HG03095 (cell line): ENCODE results near the gene SH2D3A.
"Not testable (repeated sequence)": the region's sequence is repeated elsewhere in the genome, so short reads cannot be mapped to it uniquely, and the experiment has no call there.

Experiments used
- ATAC-seq: cut with Tn5 transposase; IDR thresholded peaks from one replicate; pipeline ENCODE4 v1.9.1; 2021; ENCODE audit warnings: moderate library complexity; ENCODE audit not compliant: unreplicated experiment

SH2D3A gene

DNA sequence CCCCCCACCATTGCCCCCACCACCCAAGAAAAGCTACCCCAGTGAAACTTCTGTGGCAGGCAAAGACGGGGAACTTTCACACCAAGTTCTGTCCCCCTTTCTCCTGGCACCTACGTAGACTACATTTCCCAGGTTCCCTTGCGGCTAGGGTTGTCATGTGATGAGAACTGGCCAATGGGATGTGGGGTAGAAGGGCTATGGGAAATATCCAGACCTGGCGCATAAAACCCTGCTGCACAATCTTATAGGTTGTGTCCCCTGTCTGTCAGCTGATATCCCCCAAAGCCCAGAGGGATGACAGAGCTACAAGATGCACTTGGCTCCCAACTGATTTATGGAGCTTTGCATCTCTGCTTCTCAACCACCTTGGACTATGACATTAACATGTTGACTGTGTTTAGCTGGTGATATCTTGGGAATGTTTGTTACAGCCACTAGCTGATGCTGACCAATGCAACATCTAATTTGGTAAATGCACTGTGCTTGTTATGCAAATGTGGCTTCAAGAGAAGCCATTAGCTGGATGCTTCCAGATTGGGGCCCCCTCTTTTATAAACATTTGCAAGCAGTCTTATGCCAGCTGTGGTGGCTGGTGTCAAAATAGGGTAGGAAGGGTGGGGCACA lies 6.1 kb downstream of the SH2D3A start:
- no peak for ATAC-seq

DNA sequence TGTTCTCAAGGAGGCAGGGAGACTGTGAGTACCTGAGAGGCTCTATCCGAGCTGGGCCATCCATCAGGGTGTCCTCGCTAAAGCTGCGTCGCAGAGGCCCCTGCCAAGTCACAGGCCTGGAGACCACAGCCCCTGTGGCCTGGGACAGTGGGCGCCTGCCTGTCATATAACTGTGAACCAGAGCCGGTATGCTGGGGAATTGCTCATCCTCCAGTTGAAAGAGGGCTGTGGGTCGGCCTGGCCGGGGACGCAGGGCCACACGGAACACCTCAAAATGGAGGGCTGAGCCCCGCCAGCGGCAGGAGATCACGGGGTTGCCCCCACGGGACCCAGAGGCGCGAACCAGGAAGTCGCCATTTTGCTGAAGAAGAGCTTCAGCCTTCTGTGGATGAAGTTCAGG lies 6.6 kb downstream of the SH2D3A start:
- ATAC-seq: no peak

DNA sequence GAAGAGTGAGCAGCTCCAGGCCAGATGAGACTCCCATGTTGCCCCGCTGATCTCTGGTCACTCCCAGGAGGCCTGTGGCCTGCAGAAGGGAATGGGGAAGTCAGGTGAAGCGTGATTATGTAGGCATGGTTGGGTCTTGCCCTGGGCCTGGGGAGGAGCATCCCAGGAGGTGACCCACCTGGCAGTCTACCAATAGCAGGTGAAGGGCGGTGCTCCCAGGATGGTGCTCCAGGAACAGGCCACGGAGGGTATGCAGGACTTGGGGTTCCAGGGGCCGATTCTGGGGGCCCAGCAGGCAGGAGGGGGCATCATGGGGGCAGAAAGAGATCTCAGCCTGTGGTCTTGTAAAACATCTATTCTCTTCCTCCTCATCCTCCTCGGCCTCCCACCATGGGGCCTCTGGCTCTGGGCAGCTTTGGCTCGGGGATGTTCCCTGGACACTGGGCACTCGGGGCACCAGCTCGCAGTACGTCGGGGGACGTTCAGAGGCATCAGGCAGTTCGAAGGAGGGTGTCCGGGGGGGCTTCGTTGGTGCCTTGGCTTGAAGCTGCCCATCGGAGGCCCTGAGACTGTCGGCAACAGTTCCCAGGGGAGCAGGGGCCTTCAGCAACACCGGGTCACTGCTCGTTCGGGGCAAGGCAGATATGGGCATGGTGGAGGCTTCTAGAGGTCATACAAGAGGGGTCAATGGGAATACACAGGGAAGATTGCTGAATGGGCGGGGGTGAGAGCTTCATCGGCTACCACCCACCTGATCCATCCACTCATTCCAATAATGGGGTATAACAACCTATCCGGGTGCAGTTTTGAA lies 12.4 kb downstream of the SH2D3A start:
- ATAC-seq: no peak

DNA sequence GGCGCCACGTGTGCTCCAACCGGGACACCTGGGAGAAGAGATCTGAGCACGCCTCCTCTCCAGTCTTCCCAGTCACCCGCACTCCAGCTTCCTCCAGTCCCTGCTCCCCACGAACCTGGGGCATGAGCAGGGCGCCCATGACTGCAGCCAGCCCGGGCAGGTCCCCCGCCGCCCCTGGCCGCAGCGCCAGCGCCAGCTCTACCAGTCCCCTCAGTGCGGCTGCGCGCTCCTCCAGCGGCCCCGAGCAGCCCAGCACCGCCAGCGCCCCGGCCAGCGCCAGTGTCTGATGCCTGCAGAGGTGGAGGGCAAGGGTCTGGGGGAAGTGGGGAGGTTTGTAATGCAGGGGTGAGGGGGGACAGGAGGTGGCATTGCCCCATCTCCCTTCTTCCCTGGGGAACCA lies 13.1 kb downstream of the SH2D3A start:
- no peak for ATAC-seq

DNA sequence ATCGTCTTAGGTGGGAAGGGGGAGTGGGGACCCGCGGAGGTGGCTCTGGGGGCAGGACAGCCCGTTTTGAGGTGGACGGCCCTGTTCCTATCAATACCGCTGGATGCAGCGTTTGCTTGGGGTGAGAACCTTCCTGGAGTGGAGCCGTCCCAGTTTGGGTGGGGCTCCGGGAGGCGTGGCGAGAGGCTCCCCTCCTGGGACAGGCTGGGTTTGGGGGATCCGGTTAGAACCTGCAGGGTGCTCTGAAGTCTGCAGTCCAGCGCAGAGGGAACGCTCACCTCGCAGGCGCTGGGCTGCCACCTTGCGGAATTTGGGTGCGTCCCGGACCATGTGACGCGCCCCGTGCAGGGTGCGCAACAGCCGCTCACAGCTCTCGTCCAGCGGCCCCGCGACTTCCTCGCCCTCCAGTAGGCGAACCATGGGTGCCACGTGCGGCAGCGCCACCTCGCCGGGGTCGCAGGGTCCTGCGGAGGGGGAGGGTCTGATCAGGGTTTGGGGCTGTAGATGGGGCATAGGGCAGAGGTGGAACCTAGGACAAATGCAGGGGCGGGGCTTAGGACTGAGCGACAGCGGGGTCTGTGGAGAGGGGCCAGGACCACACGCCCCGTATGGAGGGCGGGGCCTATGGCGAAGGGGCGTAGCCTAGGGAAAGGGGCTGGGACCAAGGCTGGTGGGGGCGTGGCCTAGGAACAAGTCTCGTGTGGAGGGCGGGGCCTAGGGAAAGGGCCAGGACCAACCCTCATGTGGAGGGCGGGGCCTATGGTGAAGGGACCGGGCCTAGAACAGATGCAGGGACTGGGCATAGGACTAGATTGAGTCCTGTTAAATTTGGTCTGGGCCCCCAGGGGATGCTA lies 13.8 kb downstream of the SH2D3A start:
- ATAC-seq: peak; percentile 74

DNA sequence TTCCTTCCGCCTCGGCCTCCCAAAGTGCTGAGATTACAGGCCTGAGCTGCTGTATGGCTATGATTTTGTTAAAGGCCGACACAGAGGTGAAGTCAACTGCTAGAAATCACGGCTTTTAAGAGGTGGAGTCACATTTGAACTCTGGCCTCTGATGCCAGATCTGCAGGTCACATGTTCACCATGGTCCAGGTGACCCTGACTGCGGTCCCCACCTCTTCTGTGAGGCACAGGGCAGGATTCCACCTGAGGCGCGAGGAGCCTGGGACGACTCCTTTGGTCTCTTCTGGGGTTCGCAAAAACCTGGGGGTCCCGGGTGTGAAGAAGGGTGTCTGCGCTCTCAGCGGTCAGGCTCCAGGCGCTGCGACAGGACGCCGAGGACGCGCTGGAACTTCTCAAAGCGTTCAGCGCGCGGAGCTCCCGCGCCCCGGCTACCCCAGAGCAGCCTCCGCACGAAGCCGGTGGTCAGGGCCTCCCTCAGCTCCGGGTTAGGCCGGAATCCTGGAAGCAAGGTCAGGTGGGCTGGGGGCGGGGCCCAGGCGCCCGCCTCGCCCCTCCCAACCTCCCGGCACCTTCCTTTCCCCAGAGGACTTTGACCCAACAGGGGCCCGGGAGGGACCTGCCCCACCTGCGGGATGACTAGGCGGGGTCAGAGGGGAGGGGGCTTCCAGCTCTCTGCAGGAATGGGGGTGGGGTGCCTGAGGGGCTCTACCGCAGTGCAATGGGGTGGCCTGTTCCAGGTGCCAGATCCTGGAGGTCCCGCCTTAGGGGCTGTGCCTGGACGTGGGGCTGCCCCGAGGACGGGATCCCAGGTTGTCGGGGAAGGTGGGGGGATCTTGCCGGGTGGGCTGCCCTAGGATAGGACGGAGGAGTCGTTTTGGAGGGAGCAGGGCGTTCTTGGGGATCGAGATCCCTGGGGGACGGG lies 14.7 kb downstream of the SH2D3A start:
- no peak for ATAC-seq

DNA sequence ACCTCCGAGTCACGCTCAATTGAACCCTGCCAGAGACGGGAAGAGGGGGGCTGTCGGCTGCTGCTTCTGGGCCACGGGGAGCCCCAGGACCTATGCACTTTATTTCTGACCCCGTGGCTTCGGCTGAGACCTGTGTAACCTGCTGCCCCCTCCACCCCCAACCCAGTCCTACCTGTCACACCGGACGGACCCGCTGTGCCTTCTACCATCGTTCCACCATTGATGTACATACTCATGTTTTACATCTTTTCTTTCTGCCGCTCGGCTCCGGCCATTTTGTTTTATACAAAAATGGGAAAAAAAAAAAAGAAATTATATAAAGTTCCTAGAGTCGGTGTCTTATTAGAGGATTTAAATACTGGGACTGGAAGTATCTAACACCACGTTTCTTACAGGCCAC lies 16.0 kb downstream of the SH2D3A start:
- ATAC-seq: no peak

DNA sequence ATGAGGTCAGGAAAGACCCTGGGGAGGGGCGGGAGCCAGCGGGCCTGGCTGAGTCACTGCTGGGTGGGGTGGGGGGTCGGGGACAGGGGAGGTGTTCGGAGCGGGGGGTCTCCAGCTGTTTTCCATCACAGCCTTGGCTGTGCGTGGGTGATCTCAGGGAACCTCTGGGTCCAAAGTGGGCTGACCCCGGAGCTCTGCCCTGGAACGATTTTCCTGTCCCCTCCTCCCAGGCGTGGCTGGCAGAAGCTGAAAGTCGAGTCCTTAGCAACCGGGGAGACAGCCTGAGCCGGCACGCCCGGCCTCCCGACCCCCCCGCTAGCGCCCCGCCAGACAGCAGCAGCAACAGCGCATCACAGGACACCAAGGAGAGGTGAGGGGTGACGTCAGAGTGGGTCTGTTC lies 17.2 kb downstream of the SH2D3A start:
- no peak for ATAC-seq

DNA sequence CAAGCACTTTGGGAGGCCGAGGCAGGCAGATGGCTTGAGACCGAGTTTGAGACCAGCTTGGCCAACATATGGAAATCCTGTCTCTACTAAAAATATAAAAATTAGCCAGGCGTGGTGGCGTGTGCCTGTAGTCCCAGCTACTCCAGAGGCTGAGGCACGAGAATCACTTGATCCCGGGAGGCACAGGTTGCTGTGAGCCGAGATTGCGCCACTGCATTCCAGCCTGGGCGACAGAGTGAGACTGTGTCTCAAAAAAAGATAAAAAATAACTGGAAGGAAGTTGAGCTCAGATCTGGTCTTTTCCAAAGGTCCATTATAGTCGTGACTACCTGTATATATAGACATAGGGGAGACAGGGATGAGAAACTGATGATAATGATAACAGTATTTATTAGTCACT lies 18.7 kb downstream of the SH2D3A start:
- not testable (repeated sequence) for ATAC-seq

DNA sequence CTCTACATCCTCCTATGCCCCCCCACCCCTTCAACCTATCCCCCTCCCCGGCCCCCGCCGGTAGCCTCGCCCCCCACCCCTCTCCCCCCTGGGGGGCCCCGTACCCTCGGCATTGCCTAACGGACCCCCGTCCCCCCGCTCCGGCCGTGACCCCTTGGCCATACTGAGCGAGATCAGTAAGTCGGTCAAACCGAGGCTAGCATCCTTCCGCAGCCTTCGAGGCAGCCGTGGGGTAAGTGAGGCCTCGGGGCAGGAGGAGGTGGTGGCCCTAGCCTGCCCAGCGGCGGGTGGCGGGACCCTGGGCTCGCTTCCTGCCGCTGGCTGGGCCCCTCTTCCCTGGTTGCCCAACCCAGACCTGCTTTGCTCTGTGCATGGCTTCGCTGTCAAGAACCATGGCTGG lies 21.3 kb downstream of the SH2D3A start:
- no peak for ATAC-seq

DNA sequence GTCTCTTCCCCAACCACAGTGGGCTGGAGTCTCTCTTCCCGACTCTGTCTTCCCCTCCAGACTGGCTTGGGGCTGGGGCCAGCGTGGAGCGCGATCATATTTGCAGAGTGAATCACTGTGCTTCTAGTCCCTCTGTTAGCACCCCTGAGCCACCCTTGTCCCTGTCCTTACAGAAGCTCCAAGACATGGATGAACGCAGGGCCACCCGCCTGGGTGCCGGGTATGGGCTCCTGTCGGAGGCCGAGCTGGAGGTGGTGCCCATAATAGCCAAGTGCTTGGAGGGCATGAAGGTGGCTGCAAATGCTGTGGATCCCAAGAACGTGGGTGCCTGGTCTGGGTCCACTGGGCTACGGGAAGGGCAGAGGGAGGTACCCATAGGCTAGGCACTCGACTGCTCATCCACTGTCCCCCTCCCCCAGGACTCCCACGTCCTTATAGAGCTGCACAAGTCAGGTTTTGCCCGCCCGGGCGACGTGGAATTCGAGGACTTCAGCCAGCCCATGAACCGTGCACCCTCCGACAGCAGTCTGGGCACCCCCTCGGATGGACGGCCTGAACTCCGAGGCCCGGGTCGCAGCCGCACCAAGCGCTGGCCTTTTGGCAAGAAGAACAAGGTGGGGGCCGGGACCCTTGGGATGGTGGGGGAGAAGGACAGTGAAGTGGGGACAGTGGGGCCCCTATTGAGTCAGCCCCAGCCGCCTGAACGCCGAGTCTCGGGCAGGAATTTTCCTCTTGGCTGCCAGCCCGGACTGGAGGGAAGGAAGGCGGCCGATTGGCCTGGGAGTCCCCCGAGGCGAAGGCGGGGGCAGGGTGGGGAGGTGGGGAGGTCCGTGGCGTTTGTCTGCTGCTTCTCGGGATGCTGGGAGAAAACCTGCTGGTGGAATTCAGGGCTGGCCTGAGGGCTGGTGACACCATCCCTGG lies 22.6 kb downstream of the SH2D3A start:
- ATAC-seq: no peak

DNA sequence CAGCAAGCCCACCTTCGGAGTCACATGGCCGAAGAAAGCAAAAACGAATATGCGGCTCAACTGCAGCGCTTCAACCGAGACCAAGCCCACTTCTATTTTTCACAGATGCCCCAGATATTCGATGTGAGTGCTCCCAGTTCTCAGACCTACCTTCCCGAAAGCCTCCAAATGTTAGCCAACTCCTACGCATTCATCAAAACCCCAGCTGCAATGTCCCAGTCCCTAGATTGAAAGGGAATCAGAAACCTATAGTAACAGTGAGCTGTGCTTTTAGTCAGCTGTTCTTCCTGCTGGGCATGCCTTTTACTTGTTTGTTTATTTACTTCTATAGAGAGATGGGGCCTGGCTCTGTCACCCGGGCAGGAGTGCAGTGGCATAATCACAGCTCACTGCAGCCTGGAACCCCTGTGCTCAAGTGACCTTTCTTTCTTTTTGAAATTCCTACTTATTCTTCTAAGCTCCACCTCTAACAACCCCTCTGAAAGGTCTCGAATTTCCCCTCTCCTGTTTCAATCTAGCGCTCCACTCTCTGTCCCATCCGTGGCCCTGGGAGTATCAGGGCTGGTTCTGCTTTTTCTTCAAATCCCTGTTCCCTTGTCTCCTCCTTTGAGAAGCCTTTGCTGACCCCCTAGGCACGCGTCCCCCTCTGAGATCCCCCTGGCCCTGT lies 23.4 kb downstream of the SH2D3A start:
- no peak for ATAC-seq

DNA sequence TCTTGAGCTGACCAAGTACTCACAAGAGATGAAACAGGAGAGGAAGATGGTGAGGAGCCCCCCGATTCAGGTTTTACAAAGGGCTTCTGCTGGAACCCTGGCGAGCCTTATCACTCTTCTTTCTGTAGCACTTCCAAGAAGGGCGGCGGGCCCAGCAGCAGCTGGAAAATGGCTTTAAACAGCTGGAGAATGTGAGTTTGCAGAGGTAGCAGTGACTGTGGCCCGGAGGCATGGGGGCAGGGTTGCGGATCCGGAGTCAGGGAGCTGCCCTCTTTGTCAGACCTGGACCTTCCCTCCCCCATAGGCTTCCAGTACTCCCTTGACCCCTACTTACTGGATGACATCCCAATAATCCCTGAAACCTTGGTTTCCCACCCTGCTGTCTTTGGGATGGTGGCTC lies 24.2 kb downstream of the SH2D3A start:
- no peak for ATAC-seq

DNA sequence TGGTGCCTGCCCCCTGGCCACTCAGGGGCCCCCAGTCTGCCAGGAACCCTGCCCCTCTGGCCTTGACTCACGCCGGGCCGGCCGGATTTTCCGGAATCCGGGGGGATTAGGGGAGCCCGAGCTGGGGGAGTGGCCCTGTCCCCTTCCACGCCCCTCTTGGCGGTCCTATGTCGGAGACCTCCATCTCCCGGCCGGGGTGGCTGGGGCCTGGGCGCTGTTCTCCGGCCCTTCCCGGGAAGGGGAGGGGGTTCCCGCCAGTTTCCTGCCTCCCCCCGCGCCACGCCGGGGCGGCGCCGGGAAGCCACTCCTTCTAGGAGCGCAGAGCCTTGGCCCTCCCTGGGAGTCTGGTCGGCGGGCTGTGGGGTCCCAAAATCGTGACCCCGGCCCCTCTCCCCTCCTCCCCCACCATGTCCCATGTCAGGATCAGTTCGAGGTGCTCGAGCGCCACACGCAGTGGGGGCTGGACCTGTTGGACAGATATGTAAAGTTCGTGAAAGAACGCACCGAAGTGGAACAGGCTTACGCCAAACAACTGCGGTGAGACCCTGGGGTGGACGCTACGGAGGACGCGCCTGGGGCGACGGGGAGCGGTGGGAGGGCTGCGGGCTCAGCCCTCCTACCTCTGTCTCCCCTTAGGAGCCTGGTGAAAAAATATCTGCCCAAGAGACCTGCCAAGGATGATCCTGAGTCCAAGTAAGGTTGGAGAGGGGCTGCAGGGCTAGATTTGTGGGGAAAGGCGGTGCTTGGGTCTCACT lies 26.5 kb downstream of the SH2D3A start:
- no peak for ATAC-seq

DNA sequence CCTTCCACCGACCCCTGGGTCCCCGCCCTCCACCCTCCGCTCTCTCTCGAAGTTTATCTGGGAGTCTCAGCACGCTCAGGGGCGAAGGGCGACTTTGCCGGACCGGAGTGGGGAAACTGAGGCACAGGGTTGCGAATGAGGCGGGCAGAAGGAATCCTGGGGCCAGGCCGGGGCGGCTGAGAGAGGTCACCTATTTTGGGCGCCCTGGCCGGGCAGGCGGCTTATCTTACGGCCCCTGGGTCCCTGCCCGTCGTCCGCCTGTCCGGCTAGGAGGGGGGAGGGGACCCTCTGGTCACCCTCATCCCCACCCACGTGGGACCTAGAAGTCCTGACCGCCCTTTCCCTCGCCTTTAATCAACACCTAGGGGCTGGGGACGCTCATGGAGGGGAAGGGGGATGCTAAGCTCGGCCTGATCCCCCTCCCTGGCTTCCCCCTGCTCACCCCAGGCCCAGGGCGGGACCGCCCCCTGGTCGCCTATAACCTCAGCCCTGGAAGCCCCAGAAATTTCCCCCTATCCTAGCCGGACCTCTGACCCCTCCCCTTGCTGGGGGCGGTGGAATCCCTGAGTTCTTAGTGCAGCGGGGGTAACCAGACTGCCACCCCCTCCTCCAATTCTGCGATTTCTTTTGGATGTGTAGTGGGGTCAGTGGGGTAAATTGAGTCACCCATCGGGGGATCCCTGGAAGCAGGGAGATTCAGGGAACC lies 27.2 kb downstream of the SH2D3A start:
- ATAC-seq: no peak

DNA sequence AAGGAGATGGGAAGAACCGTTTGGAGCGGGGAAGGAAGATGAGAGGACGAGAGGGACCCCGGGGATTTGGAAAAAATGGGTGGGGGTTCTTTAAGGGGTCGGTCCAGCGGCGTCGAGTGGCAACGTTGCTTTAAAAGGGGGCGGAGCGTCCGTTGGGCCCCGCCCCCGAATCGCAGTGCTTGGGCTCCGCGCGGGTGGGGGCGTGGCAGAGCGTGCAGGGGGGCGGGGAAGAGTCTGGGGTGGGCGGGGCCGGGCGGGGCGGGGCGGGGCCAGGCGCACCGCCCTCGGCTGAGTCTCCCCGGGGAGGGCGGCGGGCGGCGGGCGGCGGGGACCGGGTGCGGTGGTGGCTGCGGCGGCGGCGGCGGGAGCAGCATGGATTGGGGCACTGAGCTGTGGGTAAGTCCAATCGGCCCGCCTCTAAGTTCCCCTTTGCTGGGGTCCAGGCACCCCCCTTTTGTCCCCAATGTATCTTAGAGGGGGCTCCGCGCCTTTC lies 27.8 kb downstream of the SH2D3A start, which contains the start of gene TRIP10:
Gene TRIP10, plus strand, starts transcription at position 291 of the 493 bp plus-strand sequence. Its CDS starts 82 bp downstream, at position 373.
- ATAC-seq: no peak

DNA sequence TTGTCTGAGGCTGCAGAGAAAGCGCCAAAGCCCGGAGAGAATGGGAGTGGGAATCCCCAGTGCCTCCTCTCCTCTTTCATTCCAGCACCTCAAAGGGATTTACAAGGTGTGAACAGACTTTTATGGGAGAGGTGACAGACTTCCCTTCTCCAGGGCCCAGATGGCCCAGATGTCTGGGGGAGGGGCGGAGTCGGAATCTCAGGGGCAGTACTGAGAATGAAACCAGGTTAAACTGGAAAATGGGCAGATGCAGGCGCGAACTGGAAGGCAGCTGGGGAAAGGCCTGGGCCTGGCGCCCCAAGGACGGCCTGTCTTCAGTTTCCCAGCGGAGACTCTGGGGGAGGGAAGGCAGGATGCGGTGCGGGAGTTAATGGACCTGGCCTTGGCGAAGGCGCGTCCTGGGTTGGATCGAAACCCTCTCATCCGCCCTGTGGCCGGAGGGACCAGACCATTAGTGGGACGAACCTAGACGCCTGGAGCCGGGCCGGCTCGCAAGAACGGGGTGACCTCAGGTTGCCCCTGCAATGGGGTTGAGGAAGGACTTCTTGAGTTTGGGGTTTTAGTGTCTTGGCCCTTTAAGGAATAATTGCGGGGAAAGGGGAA lies 28.3 kb downstream of the SH2D3A start:
- ATAC-seq: no peak
